Activated CD8-positive, alpha-beta memory T cell treated with anti-CD3 and anti-CD28 coated beads for 4 hours (primary cell): Measurements from ENCODE around the gene C2orf92.

Source experiments
- DNase-seq, 2 donors: peaks; one replicate each; pipeline ENCODE4 v3.0.0-alpha.2; 2020; ENCODE audit warnings: low read depth in 2 of 2

Gene C2orf92

DNA sequence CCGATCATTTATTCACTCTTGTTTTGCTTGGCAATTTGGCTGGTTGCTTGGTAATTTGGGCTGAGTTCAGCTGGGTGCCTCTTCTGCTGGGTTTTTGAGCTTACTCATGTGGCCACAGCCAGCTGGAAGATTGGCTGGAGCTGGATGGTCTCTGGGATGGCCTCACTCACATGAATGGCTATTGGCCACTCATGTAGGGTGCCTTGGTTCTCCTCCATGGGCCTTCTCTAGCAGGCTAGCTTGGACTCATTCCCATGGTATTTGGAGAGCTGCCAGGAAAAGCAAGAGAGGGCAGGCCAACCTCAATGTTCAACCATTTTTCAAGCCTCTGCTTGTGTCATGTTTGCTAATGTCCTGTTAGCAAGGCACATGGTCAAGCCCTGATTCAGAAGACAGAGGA, 60.7 kb downstream of the C2orf92 start:
- DNase-seq: no peak

GRCh38 chr2:97731274-97732020, 61.9 kb downstream of the C2orf92 start:
- no peak for DNase-seq

DNA sequence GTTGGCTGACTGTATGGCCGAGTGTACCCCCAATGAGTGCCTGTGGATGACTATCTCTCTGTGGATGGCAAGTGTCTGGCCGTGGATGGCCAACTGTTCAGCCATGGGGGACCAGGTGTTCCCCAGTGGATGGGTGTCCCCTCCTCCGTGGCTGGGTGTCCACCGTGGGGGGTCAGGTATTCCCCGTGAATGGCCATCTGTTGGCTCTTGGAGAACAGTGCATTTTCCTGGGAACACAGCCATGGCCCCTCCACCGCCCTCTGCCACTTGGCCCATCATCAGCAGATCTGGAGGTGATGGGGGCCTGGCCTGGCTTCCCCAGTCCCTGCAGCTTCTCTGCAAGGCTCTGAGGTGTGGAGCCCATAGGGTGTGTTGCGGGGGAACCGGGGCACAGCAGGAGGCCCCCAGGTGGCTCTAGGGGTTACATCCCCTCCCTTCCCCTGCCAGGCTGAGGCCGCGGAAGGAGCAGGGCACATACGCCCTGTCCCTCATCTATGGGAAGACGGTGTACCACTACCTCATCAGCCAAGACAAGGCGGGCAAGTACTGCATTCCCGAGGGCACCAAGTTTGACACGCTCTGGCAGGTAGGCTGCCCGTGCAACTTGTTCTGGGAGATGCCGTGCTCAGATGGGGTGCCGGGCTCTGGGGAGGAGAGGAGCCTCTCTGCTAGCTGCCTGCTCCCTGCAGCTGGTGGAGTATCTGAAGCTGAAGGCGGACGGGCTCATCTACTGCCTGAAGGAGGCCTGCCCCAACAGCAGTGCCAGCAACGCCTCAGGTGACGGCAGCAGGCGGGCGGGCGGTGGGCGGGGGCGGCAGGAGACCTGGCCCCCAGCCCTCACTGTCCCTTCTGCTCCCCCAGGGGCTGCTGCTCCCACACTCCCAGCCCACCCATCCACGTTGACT, 63.2 kb downstream of the C2orf92 start:
- no peak for DNase-seq

GRCh38 chr2:97733341-97734035, 64.0 kb downstream of the C2orf92 start:
- no peak for DNase-seq

DNA sequence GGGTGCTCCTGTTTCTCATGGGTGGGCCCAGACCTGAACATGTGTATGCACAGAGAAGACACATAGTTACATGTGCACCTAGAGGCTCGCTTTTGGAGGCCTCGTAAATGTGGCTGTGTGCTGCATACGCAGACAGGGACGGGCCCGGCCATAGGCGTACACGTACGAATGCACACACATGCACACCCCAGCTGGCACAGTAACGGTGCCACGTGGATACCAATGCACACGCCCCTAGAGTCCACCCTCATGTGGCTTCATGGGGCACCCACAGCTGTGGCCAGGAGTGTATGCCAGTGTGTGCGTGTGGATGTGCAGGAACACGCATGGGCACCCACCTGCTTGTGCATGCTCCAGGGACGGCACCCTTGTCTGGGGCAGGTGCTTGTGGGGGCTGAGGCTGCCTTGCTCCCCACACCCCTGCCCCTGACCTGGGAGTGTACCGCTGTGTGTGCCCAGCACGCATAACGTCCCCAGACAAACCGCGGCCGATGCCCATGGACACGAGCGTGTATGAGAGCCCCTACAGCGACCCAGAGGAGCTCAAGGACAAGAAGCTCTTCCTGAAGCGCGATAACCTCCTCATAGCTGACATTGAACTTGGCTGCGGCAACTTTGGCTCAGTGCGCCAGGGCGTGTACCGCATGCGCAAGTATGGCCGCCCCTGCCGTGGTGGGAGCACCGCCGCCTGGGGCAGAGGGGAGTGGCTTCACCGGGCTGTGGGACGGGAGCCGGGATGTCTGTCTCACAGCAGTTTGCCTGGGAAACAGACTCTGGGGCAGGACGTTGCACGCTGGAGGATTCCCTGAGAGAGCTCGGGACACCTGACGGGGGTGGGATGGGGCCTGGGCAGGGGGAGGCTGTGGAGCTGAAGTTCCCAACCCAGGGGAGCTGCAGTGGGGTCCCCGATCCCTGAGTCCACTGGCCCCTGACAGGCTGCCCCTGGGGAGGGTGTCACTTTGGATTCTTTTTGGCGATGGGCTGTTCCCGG, 64.8 kb downstream of the C2orf92 start:
- DNase-seq: no peak

DNA sequence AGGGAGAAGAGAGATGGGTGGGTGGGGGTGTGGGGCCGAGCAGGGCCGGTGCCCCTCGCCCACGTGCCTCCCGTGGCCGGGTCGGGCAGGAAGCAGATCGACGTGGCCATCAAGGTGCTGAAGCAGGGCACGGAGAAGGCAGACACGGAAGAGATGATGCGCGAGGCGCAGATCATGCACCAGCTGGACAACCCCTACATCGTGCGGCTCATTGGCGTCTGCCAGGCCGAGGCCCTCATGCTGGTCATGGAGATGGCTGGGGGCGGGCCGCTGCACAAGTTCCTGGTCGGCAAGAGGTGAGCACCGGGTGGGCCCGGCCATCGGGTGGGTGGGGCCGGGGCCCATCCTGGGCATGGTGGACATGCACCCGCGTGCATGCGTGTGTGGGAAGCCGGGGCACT, 65.6 kb downstream of the C2orf92 start:
- no peak for DNase-seq

DNA sequence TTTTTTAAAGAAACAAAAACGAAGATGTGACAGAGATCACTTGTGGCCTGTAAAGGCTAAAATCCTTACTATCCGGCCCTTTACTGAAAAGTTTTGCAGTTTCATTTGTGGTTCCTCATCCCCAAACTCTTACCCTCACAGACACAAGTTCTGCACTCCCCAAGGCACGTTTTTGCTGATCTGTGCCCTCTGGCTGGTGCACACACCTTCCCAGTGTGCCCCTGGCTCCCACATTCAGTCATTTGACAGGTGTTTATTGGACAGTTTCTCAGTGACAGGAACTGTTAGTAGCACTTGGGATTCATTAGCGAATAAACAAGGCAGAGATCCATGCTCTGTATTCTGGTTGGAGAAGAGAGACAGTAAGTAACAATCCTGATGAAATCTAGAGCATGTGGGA, 66.7 kb downstream of the C2orf92 start:
- DNase-seq: no peak

DNA sequence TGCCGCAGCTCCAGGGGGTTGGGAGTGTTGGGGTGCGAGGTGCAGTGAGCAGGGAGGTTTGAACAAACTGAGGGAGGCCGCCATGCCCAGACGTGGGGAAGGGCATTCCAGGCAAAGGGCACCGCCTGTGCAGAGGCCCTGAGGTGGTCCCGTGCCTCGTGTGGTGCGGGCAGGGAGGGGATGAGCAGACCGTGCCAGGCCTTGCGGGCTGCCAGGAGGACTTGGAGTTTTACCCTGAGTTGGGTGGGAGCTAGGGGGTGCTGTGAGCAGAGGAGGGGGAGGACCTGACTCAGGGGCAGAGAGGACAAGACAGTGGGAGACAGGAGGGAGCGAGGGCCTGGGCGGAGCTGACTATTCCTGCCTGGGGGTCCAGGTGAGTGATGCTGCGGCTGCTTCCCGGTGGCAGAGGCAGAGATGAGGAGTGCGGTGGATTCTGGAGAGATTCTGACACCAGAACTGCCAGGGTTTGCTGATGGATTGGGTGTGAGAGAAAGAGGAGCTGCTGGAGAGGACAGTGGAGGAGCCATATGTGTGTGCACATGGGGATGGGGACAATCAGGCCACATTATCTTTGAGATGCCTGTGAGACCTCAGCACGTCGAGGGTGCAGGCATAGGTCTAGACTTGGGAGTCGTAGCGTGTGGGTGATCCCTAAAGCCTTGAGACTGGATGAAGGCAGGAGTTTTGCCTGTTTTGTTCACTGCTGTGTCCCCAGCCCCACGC, 67.3 kb downstream of the C2orf92 start:
- DNase-seq: no peak

DNA sequence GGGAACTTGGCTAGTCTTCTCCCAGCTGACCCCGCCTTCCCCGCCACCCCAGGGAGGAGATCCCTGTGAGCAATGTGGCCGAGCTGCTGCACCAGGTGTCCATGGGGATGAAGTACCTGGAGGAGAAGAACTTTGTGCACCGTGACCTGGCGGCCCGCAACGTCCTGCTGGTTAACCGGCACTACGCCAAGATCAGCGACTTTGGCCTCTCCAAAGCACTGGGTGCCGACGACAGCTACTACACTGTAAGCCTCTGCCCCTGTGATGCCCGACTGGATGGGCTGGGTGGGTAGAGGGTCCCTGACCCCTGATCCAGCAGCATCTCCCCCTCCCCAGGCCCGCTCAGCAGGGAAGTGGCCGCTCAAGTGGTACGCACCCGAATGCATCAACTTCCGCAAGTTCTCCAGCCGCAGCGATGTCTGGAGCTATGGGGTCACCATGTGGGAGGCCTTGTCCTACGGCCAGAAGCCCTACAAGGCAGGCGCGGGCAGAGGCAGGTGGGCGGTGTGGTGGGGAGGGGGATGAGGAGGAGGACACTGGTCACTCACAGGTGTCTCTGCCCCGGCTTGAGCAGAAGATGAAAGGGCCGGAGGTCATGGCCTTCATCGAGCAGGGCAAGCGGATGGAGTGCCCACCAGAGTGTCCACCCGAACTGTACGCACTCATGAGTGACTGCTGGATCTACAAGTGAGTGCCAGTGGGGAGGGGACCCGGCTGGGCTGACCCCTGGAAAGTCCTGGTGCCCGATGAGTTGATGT, 68.1 kb downstream of the C2orf92 start:
- DNase-seq: no peak

GRCh38 chr2:97738179-97739019, 68.9 kb downstream of the C2orf92 start:
- DNase-seq: no peak

GRCh38 chr2:97739020-97739892, 69.7 kb downstream of the C2orf92 start:
- no peak for DNase-seq

GRCh38 chr2:97739893-97740245, 70.4 kb downstream of the C2orf92 start:
- no peak for DNase-seq

DNA sequence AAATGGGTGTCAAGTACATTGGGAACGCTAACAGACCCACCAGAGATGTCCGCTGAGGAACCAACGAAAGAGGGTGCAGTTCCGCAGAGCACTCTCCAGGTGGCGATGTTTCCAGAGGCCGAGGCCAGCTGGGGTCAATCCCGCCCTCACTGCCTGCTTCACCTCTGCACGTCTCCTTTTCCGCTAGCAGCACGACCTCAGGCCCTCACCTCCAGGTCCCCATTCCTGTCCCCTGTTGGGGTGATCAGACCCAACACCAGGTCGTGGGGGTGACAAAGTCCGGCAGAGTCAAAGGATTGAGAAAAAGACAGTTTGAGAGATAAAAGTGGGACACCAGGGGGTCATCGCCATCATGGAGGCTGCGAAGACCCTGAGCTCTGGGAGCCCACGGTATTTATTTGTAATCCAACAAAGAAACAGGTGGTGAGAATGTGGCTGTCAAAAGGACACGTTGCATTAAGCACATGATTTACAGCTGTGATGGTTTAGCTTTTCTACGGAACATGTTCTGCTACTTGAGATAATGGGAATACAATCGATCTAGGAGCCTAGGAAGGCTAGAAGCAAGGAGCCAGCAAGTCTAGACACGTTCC, 71.2 kb downstream of the C2orf92 start:
- no peak for DNase-seq

GRCh38 chr2:97741251-97741650, 71.7 kb downstream of the C2orf92 start:
- no peak for DNase-seq

GRCh38 chr2:97741686-97742085, 72.2 kb downstream of the C2orf92 start:
- no peak for DNase-seq

GRCh38 chr2:97742381-97742847, 72.9 kb downstream of the C2orf92 start:
- DNase-seq: no peak

GRCh38 chr2:97743913-97744312, 74.4 kb downstream of the C2orf92 start:
- no peak for DNase-seq
